Transverse colon (tissue), 4 donors: Measurements from ENCODE around the gene MS4A10. TPM values are rescaled to one million over a fixed set of nuclear protein-coding genes. Genes with fewer than 3 reads are reported as not detected.

Source experiments
- DNase-seq: peaks from one replicate; pipeline ENCODE4 v3.0.0-alpha.2; 2019
- H3K27ac ChIP-seq, 4 donors: fragments of 200-600 bp; sonication (generic); 2 replicates each; pipeline ENCODE4 v1.5.1; 2016 to 2018; ENCODE audit warnings: inconsistent platforms in 4 of 4
- H3K27me3 ChIP-seq: fragments of 200-600 bp; sonication (generic); 2 replicates; pipeline ENCODE4 v1.5.1; 2017; ENCODE audit warnings: inconsistent platforms
- H3K36me3 ChIP-seq, 4 donors: fragments of 200-600 bp; sonication (generic); 2 replicates each; pipeline ENCODE4 v1.5.1; 2017 to 2019; ENCODE audit warnings: inconsistent platforms in 4 of 4
- H3K4me1 ChIP-seq, 4 donors: fragments of 200-600 bp; sonication (generic); 2 replicates each; pipeline ENCODE4 v1.5.1; 2017 to 2020; ENCODE audit warnings: inconsistent platforms in 4 of 4
- H3K4me3 ChIP-seq, 4 donors: fragments of 200-600 bp; sonication (generic); 1 replicate in 1 of 4; 2 replicates in 3 of 4; pipeline versions ENCODE4 v1.5.1 to v1.6.1; 2017 to 2019; ENCODE audit warnings: inconsistent platforms in 4 of 4
- H3K9me3 ChIP-seq, 2 donors: fragments of 200-600 bp; sonication (generic); 2 replicates each; pipeline ENCODE4 v1.5.1; 2017 to 2019; ENCODE audit warnings: inconsistent platforms in 2 of 2
- EP300 ChIP-seq: sonication (generic); formaldehyde crosslinking; IDR thresholded peaks from one replicate; pipeline ENCODE4 v1.6.1; 2017; ENCODE audit warnings: antibody characterized with exemption, low read depth
- POLR2A ChIP-seq: fragments of 450-650 bp; IDR thresholded peaks from one replicate; pipeline ENCODE4 v1.6.1; 2016; ENCODE audit warnings: antibody characterized with exemption, mild to moderate bottlenecking, moderate library complexity
- POLR2AphosphoS5 ChIP-seq, 3 donors: sonication (generic); formaldehyde crosslinking; IDR thresholded peaks; one replicate each; pipeline ENCODE4 v1.6.1; 2016; ENCODE audit warnings: antibody characterized with exemption in 3 of 3
- WGBS, 2 donors: methylation state at CpG; one replicate each; pipeline ENCODE4 v1.1.5; 2018; ENCODE audit warnings: low coverage in 1 of 2; 5-methylcytosine and 5-hydroxymethylcytosine counted together
- in situ Hi-C, 4 donors: fragments of 200-750 bp; cut with MboI; loops; one replicate each; pipeline versions ENCODE4 v1.15.0 to v1.15.1; 2017; ENCODE audit warnings: low sequenced_read_pairs in 3 of 4, low pct_ligation_motif_present in 1 of 4, low pct_unique_long_range_greater_than_20kb in 1 of 4
- intact Hi-C: fragments of 100-400 bp; cut with DNase I; formaldehyde crosslinking; loops from one replicate; pipeline ENCODE4 v1.15.1; 2023; ENCODE audit warnings: low total_unique reads
- total RNA-seq, 4 donors: library from RNA; depleted of rRNA; stranded (reverse); fragments of >200 nt; gene quantifications; one replicate each; pipeline ENCODE4 v1.1.0, GENCODE V29; 2016
- TF ChIP-seq, protein P1 (sequence below), 5 experiments: fragments of 200-600 bp in 3 of 5; fragments of 450-650 bp in 2 of 5; sonication (generic) in 3 of 5; IDR thresholded peaks; 1 replicate in 2 of 5; 2 replicates in 3 of 5; pipeline ENCODE4 v1.5.1; 2016 to 2017; ENCODE audit warnings: antibody characterized with exemption in 5 of 5, inconsistent platforms in 3 of 5, mild to moderate bottlenecking in 2 of 5, moderate library complexity in 1 of 5

The MS4A10 gene
- total RNA-seq, 4 donors from 2014 or later: 1.3 to 2.2 TPM; not detected in 2

DNA sequence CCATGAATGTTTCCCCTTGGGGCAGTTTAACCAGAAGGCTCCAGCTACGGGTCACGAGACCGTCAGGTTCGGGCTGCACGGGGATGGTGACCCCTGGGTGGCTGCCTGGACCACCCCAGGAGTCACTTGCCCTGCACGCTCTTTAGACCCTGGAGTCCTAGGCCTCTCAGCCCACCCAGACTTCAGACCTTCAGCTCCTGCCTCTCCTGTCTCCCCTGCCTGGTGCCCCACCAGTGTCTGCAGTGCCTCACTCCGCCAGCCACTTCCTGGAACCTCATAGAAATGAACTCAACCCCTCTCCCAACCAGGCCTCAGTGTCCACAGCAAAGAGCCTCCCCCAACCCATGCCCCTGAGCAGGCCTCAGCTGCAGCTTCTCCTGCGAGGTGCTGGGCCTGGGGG is 12.5 kb upstream of the MS4A10 start:
- TF ChIP-seq POLR2A (no peak), EP300 (no peak), POLR2AphosphoS5 (IDR thresholded peaks at IDR 0.05) (no peak)
- TF ChIP-seq, protein P1, sequence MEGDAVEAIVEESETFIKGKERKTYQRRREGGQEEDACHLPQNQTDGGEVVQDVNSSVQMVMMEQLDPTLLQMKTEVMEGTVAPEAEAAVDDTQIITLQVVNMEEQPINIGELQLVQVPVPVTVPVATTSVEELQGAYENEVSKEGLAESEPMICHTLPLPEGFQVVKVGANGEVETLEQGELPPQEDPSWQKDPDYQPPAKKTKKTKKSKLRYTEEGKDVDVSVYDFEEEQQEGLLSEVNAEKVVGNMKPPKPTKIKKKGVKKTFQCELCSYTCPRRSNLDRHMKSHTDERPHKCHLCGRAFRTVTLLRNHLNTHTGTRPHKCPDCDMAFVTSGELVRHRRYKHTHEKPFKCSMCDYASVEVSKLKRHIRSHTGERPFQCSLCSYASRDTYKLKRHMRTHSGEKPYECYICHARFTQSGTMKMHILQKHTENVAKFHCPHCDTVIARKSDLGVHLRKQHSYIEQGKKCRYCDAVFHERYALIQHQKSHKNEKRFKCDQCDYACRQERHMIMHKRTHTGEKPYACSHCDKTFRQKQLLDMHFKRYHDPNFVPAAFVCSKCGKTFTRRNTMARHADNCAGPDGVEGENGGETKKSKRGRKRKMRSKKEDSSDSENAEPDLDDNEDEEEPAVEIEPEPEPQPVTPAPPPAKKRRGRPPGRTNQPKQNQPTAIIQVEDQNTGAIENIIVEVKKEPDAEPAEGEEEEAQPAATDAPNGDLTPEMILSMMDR (IDR thresholded peaks at IDR 0.05): no peak
- H3K36me3 ChIP-seq: no peaks in the 10 kb centered on the region
- in situ Hi-C loops (no loop called here), intact Hi-C loops (no loop called here)
- H3K27me3 ChIP-seq: no peaks in the 10 kb centered on the region
- H3K4me3 ChIP-seq: no peak overlapping the region
- peaks cover 0 to 7% (median 0%) of the 10 kb centered on the region in 4 donors for H3K4me1 ChIP-seq
- 88% methylated on average over 8 of the region's 8 CpGs; no CpG with 5 or more reads in 1 of the 2 donors for WGBS, 2 donors
- no peaks in the 10 kb centered on the region for H3K9me3 ChIP-seq
- H3K27ac ChIP-seq: no peak overlapping the region
- no peak for DNase-seq

DNA sequence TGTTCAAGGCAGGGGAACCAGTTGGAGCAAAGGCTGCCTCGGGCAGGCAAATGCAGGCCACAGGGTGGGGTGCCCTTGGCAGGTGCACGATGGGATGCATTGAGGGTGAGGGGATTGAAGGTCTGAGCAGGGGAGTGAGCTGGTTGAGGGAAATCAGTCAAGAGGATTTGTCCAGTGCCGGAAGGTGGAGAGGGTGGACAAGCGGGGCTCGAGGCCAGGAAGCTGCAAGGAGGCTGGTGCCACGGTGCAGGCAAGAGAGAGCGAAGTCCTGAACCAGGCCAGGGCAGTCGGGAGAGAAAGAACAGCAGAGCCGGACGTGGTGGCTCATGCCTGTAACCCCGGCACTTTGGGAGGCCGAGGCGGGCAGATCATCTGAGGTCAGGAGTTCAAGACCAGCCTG is 10.4 kb upstream of the MS4A10 start:
- DNase-seq: no peak
- no peaks in the 10 kb centered on the region for H3K36me3 ChIP-seq
- in situ Hi-C loops: no loop called here
- no peak overlapping the region for H3K4me3 ChIP-seq
- H3K4me1 ChIP-seq: peaks cover 0 to 7% (median 0%) of the 10 kb centered on the region in 4 donors
- no peak overlapping the region for H3K27ac ChIP-seq
- 69 to 71% methylated on average over 11 to 13 of the region's 13 CpGs for WGBS, 2 donors
- no peaks in the 10 kb centered on the region for H3K9me3 ChIP-seq
- H3K27me3 ChIP-seq: no peaks in the 10 kb centered on the region
- intact Hi-C loops: no loop called here
- TF ChIP-seq, protein P1 (IDR thresholded peaks at IDR 0.05): no peak
- TF ChIP-seq POLR2A (no peak), POLR2AphosphoS5 (IDR thresholded peaks at IDR 0.05) (no peak), EP300 (no peak)

GRCh38 chr11:60775420-60775961 is 9.6 kb upstream of the MS4A10 start:
- WGBS, 2 donors: 0 to 15% methylated on average over 6 to 15 of the region's 15 CpGs
- H3K4me3 ChIP-seq: no peak overlapping the region
- peak; percentile 91 for DNase-seq
- intact Hi-C loops (no loop called here), in situ Hi-C loops (no loop called here)
- no peaks in the 10 kb centered on the region for H3K36me3 ChIP-seq
- TF ChIP-seq, protein P1 (IDR thresholded peaks at IDR 0.05): peak; percentile 90 to 93 (median 92)
- no peak for TF ChIP-seq EP300
- H3K9me3 ChIP-seq: no peaks in the 10 kb centered on the region
- no peaks in the 10 kb centered on the region for H3K27me3 ChIP-seq
- no peak overlapping the region for H3K27ac ChIP-seq
- peaks cover 0 to 7% (median 0%) of the 10 kb centered on the region in 4 donors for H3K4me1 ChIP-seq

DNA sequence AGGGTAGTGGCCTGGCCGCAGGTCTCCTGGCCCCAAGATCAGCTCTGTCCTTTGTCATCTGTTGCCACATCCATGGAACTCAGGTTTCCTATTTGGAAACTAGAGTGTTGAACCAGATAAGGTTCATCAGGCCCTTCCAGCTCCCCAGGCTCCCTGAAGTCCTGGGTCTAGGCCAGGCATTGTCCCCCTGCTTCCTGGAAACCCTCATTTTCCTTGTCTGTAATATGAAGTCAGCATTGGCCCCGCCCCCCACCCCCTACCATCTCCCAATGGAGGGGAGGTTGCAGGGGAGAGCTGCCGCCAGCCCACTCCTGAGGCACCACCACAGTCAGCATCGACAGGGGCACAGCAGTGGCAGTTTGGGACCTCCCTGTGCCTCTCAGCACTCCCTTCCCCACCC is 9.0 kb upstream of the MS4A10 start:
- DNase-seq: no peak
- Histone ChIP-seq H3K4me3 (no peak overlapping the region), H3K4me1 (peaks cover 0 to 7% (median 0%) of the 10 kb centered on the region in 4 donors), H3K9me3 (no peaks in the 10 kb centered on the region), H3K27me3 (no peaks in the 10 kb centered on the region), H3K36me3 (no peaks in the 10 kb centered on the region), H3K27ac (no peak overlapping the region)
- 80% methylated on average over 4 of the region's 4 CpGs; no CpG with 5 or more reads in 1 of the 2 donors for WGBS, 2 donors
- intact Hi-C loops: no loop called here
- in situ Hi-C loops: no loop called here
- TF ChIP-seq EP300: no peak
- TF ChIP-seq POLR2AphosphoS5 (IDR thresholded peaks at IDR 0.05): no peak
- TF ChIP-seq, protein P1 (IDR thresholded peaks at IDR 0.05): no peak
- TF ChIP-seq POLR2A: no peak
